ENCODE measurements around the gene PLP2.
"Not testable (repeated sequence)": the region's sequence is repeated elsewhere in the genome, so short reads cannot be mapped to it uniquely, and the experiment has no call there.

The PLP2 gene

GRCh38 chrX:49171752-49172279, at the start of gene PLP2:
TSS of gene PLP2 (plus strand) at chrX:49171898. CDS start at chrX:49172001, 103 bp downstream.
- Histone ChIP-seq H3K36me3 (ENCODE audit: control insufficient read depth, insufficient read depth, low read length) (peaks cover 9% of the 10 kb centered on the region), H3K4me3 (ENCODE audit: low read length) (peak within 1 kb of the TSS; percentile 19), H3K4me1 (ENCODE audit: control insufficient read depth, insufficient read depth, low read length) (peaks cover 30% of the 10 kb centered on the region), H3K9me3 (ENCODE audit: control insufficient read depth, low read length) (no peaks in the 10 kb centered on the region), H3K9ac (ENCODE audit: low read length) (peak within 1 kb of the TSS; percentile 80), H3K27me3 (ENCODE audit: control insufficient read depth, insufficient read depth, low read length) (no peaks in the 10 kb centered on the region)

GRCh38 chrX:49122499-49122898, 49.2 kb upstream of the PLP2 start:
- Histone ChIP-seq H3K36me3 (ENCODE audit: control insufficient read depth, insufficient read depth, low read length) (no peaks in the 10 kb centered on the region), H3K9ac (ENCODE audit: low read length) (peak overlapping the region; percentile 88), H3K4me1 (ENCODE audit: control insufficient read depth, insufficient read depth, low read length) (peaks cover 3% of the 10 kb centered on the region), H3K4me3 (ENCODE audit: low read length) (no peak overlapping the region), H3K27me3 (ENCODE audit: control insufficient read depth, insufficient read depth, low read length) (no peaks in the 10 kb centered on the region), H3K9me3 (ENCODE audit: control insufficient read depth, low read length) (no peaks in the 10 kb centered on the region)

- H3K4me1 ChIP-seq (ENCODE audit: control insufficient read depth, insufficient read depth, low read length); H3K27me3 ChIP-seq (ENCODE audit: control insufficient read depth, insufficient read depth, low read length): not testable (repeated sequence)
These were observed 43.9 kb upstream of the PLP2 start for GRCh38 chrX:49127742-49128258.

GRCh38 chrX:49129427-49129826, 42.3 kb upstream of the PLP2 start:
- Histone ChIP-seq H3K36me3 (ENCODE audit: control insufficient read depth, insufficient read depth, low read length) (no peaks in the 10 kb centered on the region), H3K9ac (ENCODE audit: low read length) (no peak overlapping the region), H3K27me3 (ENCODE audit: control insufficient read depth, insufficient read depth, low read length) (no peaks in the 10 kb centered on the region), H3K9me3 (ENCODE audit: control insufficient read depth, low read length) (no peaks in the 10 kb centered on the region), H3K4me3 (ENCODE audit: low read length) (no peak overlapping the region), H3K4me1 (ENCODE audit: control insufficient read depth, insufficient read depth, low read length) (no peaks in the 10 kb centered on the region)

More at GRCh38 chrX:49127742-49128258, 43.9 kb upstream of the PLP2 start:
- not testable (repeated sequence) for H3K9me3 ChIP-seq (ENCODE audit: control insufficient read depth, low read length); H3K9ac ChIP-seq (ENCODE audit: low read length); H3K4me3 ChIP-seq (ENCODE audit: low read length); H3K36me3 ChIP-seq (ENCODE audit: control insufficient read depth, insufficient read depth, low read length)

GRCh38 chrX:49132275-49132674, 39.4 kb upstream of the PLP2 start:
- not testable (repeated sequence) for H3K27me3 ChIP-seq (ENCODE audit: control insufficient read depth, insufficient read depth, low read length); H3K9ac ChIP-seq (ENCODE audit: low read length); H3K4me3 ChIP-seq (ENCODE audit: low read length); H3K36me3 ChIP-seq (ENCODE audit: control insufficient read depth, insufficient read depth, low read length); H3K4me1 ChIP-seq (ENCODE audit: control insufficient read depth, insufficient read depth, low read length); H3K9me3 ChIP-seq (ENCODE audit: control insufficient read depth, low read length)

- no peaks in the 10 kb centered on the region for H3K9me3 ChIP-seq (ENCODE audit: control insufficient read depth, low read length)
- H3K27me3 ChIP-seq (ENCODE audit: control insufficient read depth, insufficient read depth, low read length), result no peaks in the 10 kb centered on the region
- H3K9ac ChIP-seq (ENCODE audit: low read length), result no peak overlapping the region
- H3K4me1 ChIP-seq (ENCODE audit: control insufficient read depth, insufficient read depth, low read length), result no peaks in the 10 kb centered on the region
- no peaks in the 10 kb centered on the region for H3K36me3 ChIP-seq (ENCODE audit: control insufficient read depth, insufficient read depth, low read length)
- H3K4me3 ChIP-seq (ENCODE audit: low read length), result no peak overlapping the region
These were observed 37.9 kb upstream of the PLP2 start for GRCh38 chrX:49133759-49134158.

- Histone ChIP-seq H3K27me3 (ENCODE audit: control insufficient read depth, insufficient read depth, low read length) (no peaks in the 10 kb centered on the region), H3K36me3 (ENCODE audit: control insufficient read depth, insufficient read depth, low read length) (no peaks in the 10 kb centered on the region), H3K9me3 (ENCODE audit: control insufficient read depth, low read length) (no peaks in the 10 kb centered on the region), H3K9ac (ENCODE audit: low read length) (no peak overlapping the region), H3K4me3 (ENCODE audit: low read length) (no peak overlapping the region), H3K4me1 (ENCODE audit: control insufficient read depth, insufficient read depth, low read length) (no peaks in the 10 kb centered on the region)
These were observed 34.2 kb upstream of the PLP2 start for GRCh38 chrX:49137492-49137891.

GRCh38 chrX:49139713-49140112, 32.0 kb upstream of the PLP2 start:
- H3K9ac ChIP-seq (ENCODE audit: low read length), result no peak overlapping the region
- no peaks in the 10 kb centered on the region for H3K9me3 ChIP-seq (ENCODE audit: control insufficient read depth, low read length)
- no peak overlapping the region for H3K4me3 ChIP-seq (ENCODE audit: low read length)
- no peaks in the 10 kb centered on the region for H3K4me1 ChIP-seq (ENCODE audit: control insufficient read depth, insufficient read depth, low read length)
- no peaks in the 10 kb centered on the region for H3K27me3 ChIP-seq (ENCODE audit: control insufficient read depth, insufficient read depth, low read length)
- no peaks in the 10 kb centered on the region for H3K36me3 ChIP-seq (ENCODE audit: control insufficient read depth, insufficient read depth, low read length)

GRCh38 chrX:49142264-49142663, 29.4 kb upstream of the PLP2 start:
- H3K4me1 ChIP-seq (ENCODE audit: control insufficient read depth, insufficient read depth, low read length); H3K27me3 ChIP-seq (ENCODE audit: control insufficient read depth, insufficient read depth, low read length); H3K9me3 ChIP-seq (ENCODE audit: control insufficient read depth, low read length); H3K36me3 ChIP-seq (ENCODE audit: control insufficient read depth, insufficient read depth, low read length); H3K4me3 ChIP-seq (ENCODE audit: low read length); H3K9ac ChIP-seq (ENCODE audit: low read length): not testable (repeated sequence)

- H3K4me1 ChIP-seq (ENCODE audit: control insufficient read depth, insufficient read depth, low read length), result peaks cover 10% of the 10 kb centered on the region
- not testable (repeated sequence) for H3K27me3 ChIP-seq (ENCODE audit: control insufficient read depth, insufficient read depth, low read length); H3K4me3 ChIP-seq (ENCODE audit: low read length); H3K9ac ChIP-seq (ENCODE audit: low read length); H3K9me3 ChIP-seq (ENCODE audit: control insufficient read depth, low read length); H3K36me3 ChIP-seq (ENCODE audit: control insufficient read depth, insufficient read depth, low read length)
These were observed 28.5 kb upstream of the PLP2 start for GRCh38 chrX:49143154-49143553.

- Histone ChIP-seq H3K9me3 (ENCODE audit: control insufficient read depth, low read length) (no peaks in the 10 kb centered on the region), H3K4me1 (ENCODE audit: control insufficient read depth, insufficient read depth, low read length) (peaks cover 15% of the 10 kb centered on the region), H3K9ac (ENCODE audit: low read length) (no peak overlapping the region), H3K27me3 (ENCODE audit: control insufficient read depth, insufficient read depth, low read length) (no peaks in the 10 kb centered on the region), H3K4me3 (ENCODE audit: low read length) (no peak overlapping the region), H3K36me3 (ENCODE audit: control insufficient read depth, insufficient read depth, low read length) (no peaks in the 10 kb centered on the region)
These were observed 24.4 kb upstream of the PLP2 start for GRCh38 chrX:49147282-49147681.

GRCh38 chrX:49147936-49148335, 23.8 kb upstream of the PLP2 start:
- H3K36me3 ChIP-seq (ENCODE audit: control insufficient read depth, insufficient read depth, low read length), result no peaks in the 10 kb centered on the region
- peaks cover 15% of the 10 kb centered on the region for H3K4me1 ChIP-seq (ENCODE audit: control insufficient read depth, insufficient read depth, low read length)
- H3K9me3 ChIP-seq (ENCODE audit: control insufficient read depth, low read length), result no peaks in the 10 kb centered on the region
- H3K4me3 ChIP-seq (ENCODE audit: low read length), result no peak overlapping the region
- no peak overlapping the region for H3K9ac ChIP-seq (ENCODE audit: low read length)
- no peaks in the 10 kb centered on the region for H3K27me3 ChIP-seq (ENCODE audit: control insufficient read depth, insufficient read depth, low read length)

All from mucosa of stomach (tissue), 1 donor.